GM15510 (cell line): ENCODE data around the gene C5AR1.

ENCODE experiments used
- POLR2A ChIP-seq: IDR thresholded peaks from 3 replicates; pipeline ENCODE4 v1.6.1; 2011; ENCODE audit warnings: borderline replicate concordance; ENCODE audit not compliant: insufficient read length; ENCODE audit errors: extremely low read depth

Gene C5AR1

DNA sequence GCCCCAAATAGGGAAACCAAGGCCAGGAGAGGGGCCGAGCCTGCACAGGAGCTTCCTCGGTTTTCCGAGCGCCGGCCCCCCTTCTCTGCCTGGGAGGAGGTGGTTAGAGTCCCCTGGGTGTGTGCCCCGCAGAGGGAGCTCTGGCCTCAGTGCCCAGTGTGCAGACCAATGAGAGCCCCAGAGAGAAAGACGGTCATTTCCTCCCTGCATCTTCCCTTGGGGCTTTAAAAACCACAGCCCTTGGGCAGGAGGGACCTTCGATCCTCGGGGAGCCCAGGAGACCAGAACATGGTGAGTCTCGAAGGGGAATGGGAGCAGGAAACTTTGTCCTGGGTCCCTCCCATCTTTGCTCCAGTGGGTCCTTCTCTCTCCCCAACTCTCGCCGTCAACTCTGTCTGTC lies at the start of gene C5AR1:
Gene C5AR1, plus strand, starts transcription at position 254 of the 400 bp plus-strand sequence. Its CDS starts 35 bp downstream, at position 289.
- no peak for TF ChIP-seq POLR2A

DNA sequence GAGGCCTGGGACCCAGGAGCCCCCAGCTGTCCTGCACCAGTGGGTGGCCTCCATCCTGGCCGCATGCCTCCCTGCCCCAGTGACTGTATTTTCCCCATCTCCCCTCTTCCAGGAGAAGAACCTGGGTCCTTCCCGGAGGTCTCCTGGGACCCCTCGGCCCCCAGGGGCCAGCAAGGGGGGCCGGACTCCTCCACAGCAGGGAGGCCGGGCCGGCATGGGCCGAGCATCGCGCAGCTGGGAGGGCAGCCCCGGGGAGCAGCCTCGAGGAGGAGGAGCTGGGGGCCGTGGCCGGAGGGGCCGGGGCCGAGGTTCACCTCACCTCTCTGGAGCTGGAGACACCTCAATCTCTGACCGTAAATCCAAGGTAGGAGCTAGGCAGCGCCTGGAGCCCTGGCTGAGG lies 49.2 kb upstream of the C5AR1 start:
- no peak for TF ChIP-seq POLR2A

DNA sequence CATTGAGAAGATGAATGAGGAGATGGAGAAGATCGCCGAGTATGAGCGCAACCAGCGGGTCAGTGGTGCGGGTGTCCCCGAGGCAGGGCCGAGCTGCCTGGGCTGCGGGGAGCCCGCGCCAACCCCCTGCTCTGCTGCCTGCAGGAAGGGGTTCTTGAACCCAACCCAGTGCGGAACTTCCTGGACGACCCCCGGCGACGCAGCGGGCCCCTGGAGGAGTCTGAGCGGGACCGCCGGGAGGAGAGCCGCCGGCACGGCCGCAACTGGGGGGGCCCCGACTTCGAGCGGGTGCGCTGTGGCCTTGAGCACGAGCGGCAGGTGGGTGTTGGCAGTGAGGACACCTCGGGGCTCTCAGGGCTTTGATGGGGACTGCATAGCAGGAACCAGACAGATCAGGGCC lies 45.0 kb upstream of the C5AR1 start:
- no peak for TF ChIP-seq POLR2A

DNA sequence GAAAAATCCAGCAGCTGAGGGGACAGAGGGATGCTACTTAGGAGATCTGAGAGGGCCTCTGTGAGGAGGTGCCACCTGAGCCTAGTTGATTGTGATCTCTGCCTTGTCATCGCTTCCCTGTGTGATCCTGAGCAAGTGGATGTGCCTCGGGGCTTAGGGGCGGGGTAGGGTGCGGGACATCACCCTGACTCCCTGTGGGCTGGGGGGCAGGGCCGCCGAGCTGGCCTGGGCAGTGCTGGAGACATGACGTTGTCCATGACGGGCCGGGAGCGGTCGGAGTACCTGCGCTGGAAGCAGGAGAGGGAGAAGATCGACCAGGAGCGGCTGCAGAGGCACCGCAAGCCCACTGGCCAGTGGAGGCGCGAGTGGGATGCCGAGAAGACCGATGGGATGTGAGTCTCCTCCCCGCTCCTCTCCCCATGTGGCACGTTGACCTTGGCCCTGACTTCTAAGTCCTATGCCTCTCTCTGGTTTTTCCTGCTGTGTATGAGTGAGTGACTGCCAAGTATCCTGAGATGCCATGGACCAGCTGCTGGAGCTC lies 43.2 kb upstream of the C5AR1 start:
- TF ChIP-seq POLR2A = no peak

DNA sequence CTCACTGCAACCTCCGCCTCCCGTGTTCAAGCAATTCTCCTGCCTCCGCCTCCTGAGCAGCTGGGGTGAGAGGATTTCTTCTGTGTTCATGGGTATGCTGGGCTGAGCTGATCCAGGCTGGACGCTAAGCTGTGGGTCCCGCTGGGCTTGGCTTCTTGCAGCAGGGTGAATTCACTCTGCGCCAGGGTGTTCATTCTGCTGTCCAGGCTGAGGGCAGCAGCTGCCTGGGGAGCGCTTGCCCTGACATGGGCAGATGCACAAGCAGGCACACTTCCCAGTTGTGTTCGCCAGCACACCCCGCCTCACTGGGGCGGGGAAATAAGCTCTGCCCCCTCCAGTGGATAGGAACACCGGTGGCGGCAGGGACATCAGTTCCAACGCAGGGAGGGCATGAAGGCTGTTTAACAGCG lies 42.3 kb upstream of the C5AR1 start:
- TF ChIP-seq POLR2A = no peak

DNA sequence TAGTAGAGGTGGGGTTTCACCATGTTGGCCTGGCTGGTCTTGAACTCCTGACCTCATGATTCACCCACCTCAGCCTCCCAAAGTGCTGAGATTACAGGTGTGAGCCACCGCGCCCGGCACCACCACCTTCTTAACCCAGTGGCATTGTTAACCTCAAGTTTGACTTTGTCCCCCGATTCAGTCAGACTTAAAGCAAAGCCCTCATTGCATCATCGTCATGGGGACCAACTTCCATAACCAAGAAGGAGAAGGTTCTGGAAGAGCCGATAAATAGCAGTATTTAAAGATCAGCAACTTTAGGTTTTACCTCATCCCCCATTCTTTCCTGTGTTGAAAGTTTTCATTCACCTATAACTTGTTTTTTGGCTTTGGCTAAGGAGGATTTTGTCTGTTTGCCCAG lies 41.6 kb upstream of the C5AR1 start:
- no peak for TF ChIP-seq POLR2A

DNA sequence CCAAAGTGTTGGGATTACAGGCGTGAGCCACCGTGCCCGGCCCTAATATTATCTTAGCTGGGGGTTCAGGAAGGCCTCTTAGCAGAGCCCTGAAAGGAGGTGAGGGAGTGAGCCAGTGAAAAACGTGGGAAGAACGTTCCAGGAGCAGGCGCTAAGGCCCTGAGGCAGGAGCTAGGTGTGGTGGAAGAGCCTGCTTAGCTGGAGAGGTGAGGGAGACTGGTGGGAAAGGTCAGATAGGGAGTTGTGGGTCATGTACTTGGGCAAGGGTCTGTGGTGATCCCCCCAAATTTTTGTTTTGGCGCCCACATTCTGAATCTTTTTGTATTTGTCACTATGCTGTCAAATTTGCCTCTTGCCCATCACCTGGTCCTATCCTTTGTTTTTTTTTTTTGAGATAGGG lies 40.1 kb upstream of the C5AR1 start:
- TF ChIP-seq POLR2A = no peak

DNA sequence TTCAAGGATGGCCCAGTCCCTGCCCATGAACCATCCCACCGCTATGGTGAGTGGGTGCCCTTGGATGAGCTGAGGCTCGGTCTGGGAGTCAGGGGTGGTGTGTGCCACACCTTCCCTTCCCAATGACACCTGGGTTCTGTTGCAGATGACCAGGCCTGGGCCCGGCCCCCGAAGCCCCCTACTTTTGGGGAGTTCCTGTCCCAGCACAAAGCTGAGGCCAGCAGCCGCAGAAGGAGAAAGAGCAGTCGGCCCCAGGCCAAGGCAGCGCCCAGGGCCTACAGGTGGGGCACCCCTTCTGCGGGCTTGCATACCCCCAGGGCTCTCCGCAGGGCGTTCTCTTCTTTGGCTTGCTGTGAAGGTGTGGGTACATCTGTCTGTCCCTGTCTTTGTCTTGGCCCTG lies 39.3 kb upstream of the C5AR1 start:
- TF ChIP-seq POLR2A = no peak

DNA sequence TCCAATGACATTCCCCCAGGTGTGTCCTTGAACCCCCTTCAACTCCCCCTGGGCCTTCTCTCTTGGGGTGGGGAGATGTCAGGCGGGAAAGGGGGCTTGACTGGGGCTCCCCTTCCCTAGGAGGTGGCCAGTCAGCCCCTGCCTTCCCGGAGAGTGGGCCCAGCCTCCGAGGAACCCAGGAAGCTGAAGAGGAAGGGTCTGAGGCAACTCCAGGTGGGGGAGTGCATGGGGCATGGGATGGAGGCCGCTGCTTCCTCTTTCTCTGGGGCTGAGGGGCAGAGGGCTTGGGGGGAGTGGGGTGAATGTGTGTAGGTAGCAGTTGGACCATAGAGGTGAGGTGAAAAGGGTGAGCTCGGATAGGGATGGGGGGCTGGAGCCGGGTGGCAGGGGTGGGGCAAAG lies 37.7 kb upstream of the C5AR1 start:
- no peak for TF ChIP-seq POLR2A

DNA sequence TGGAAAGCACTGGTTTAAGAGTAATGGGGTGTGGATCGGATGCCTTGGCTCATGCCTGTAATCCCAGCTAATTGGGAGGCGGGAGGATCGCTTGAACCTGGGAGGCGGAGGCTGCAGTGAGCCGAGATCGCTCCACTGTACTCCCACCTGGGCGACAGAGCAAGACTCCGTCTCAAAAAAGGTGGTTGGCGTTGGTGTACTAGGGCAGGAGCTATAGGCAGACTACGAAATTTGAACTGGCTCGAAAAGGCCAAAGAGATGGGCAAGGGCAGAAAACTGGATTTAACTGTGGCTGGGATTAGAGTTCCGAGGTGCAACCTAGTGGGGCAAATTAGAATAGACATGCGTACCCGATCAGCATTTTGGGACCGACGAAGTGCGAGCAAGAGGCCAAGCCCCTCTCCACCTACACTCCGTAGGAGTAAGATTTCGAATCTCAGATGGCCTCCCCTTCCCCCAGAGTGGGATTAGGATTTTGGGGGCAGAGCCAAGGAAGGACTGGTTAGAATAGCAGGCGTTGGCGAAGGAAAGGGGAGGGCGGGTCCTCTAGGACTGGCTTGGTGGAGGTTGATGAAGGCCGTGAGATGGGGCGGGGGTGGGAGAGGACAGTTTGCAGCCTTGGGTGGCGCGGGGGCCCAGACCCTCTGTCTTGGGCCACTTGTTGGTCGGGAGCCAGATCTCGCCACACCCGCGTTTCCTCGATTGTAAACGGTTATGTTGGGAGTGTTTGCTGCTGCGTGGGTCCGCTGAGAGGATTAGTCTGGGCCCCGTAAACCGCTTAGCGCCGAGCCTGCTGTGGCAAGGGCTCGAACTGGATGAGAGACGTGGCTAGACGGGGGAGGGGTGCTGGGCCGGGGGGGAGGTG lies 37.0 kb upstream of the C5AR1 start:
- TF ChIP-seq POLR2A = no peak

DNA sequence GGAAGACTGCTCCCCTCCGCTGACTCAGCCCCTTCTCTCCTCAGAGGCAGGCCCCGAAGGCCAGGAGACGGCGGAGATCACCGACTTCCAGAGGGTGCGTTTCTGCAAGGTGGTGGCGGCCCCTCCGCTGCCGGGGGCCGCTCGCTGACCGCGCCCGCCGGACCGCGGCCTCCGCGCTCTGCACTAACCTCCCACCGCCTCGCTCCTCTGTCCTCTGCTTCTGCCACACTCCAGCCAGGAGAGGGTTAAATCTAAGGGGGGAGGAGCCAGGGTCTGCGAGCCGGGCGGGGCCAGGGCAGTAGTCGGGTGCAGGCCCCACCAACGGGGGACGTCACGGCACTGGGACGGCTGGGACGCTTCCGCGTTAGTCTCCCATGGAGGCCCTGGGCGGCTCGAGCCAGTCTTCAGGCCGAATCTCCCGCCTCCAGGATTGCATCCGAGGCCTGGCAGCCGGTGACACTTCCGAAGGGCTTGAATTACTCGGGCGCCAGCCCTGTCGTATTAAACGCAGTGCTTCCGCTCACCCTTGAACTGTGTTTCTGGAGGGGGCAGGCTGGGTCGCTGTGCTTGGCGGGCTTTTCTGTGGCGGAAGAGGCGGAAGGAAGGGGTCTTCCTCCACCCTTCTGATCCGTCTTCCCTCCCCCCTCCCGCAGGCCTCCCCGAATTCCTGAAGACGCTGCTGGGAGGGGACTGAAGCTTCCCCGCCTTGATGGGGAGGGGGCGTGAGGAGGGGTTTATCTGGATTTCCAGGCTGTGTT lies 36.2 kb upstream of the C5AR1 start:
- peak; percentile 78 for TF ChIP-seq POLR2A

DNA sequence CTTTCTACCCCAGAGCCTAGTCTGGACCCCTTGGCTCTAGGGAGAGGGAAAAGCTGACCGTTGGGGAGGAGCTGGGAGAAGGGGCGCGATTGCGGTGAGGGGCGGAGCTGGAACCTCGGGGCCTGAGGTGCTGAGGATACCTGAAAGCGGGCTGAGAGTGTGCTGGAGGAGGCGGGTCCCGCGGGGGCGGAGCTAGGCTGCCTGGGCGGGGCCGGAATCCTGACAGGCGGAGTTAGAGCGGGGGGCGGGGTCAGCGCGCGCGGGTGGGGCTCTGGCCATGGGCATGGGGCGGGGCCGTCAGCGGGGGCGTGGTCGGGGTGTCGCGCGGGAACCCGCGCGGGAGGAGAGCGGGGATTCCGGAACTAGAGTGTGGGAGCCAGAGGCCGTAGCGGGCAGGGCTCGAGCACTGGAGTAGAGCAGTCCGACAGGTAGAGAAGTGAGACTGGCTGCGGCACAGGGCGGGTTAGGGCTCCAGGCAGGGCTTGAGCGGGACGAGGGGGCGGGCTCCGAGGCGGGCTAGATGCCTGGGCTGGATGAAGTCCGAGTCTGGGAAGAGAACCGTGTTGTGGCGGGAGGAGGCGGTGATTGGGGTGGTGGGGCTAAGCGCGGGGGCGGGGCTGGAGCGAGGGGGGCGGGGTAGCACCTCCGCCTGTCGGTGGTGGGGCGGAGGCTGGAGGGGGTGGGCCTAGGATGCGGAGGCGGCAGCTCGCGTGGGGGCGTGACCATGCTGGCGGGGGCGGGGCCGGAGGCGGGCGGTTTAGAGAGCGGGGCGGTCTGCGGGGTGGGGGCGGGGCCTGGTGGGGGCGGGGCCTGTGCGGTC lies 35.4 kb upstream of the C5AR1 start, which contains the start of gene INAFM1:
Gene INAFM1, plus strand, starts transcription at position 815 of the 820 bp plus-strand sequence. CDS start 35 bp downstream, outside the sequence.
- TF ChIP-seq POLR2A = peak; percentile 54

DNA sequence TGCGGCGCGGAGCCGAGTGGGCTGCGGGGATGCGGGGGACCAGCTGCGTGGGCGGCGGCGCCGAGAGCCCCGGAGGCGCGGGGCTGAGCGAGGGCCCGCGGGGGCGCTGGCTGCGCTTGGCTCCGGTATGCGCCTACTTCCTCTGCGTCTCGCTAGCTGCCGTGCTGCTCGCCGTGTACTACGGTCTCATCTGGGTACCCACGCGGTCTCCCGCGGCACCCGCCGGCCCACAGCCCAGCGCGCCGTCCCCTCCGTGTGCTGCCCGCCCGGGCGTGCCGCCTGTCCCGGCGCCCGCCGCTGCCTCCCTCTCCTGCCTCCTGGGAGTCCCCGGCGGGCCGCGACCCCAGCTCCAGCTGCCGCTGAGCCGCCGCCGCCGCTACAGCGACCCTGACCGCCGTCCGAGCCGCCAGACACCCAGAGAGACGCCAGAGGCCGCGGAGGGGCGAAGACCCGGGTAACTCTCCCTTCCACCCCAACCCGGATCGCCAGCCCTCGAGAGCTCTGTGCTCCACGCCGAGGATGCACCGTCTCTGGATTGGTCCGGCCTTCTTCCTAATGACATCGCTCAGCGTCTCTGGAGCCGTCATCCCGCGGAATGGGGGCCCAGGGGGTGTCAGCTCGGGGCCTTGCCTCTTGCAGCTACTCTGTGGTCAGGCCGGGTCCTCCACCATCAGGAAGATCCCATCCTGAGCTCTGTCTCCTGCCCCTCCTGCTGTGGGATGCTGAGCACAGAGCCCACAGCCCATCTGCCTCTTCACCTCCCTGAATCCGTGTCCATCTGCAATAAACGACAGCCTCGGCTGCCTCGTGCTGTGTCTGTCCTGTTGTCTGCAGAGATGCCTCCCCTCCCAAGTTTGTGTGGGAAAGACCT lies 34.5 kb upstream of the C5AR1 start:
- no peak for TF ChIP-seq POLR2A
